ENCODE measurements around the gene UAP1L1.

DNA sequence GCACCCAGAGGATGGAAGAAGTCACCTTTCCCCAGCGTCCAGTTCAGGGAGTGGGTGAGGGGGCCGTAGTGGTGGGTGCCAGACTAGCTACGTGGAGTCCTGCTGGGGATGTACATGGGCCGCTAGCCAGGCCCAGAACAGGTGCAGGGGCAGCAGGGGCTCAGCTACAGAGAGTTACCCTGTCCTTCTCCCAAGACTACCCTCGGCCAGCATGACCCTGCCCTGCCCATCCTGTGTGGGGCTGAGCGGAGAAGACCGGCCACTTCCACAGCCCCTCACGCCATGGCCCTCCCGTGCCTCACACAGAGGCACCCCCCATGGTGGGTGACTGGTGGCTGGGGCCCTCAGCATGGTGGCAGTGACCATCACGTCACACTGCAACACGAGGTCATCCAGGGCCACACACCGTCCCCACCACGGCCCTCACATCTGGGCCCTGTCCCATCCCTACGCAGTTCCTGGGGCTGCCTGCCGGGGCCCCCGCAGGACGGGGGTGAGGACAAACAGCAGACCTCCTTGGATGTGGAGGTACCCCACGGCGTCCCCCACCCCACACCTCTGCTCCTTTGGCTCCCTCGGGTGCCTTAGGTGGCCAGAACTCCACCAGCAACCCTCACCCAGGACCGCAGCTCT is 38.2 kb downstream of the UAP1L1 start:
- TF ChIP-seq CTCF (IDR thresholded peaks at IDR 0.05; ENCODE audit: insufficient read depth, low read length) (no peak), POLR2AphosphoS5 (IDR thresholded peaks at IDR 0.05; ENCODE audit: low read depth) (no peak)

All from HL-60 (cell line).